Stimulated activated CD8-positive, alpha-beta memory T cell treated with anti-CD3 and anti-CD28 coated beads, Interleukin-12 subunit alpha, Interleukin-12 subunit beta, amount 100 ng/mL, for 24 hours (primary cell): ENCODE results near the gene RIPOR3.
"Not testable (repeated sequence)": the region's sequence is repeated elsewhere in the genome, so short reads cannot be mapped to it uniquely, and the experiment has no call there.

Experiments
- DNase-seq: peaks from one replicate; pipeline ENCODE4 v3.0.0-alpha.2; 2020; ENCODE audit errors: extremely low read depth

The RIPOR3 gene

GRCh38 chr20:50632236-50632635, 59.1 kb downstream of the RIPOR3 start:
- DNase-seq = no peak

GRCh38 chr20:50630578-50631263, 60.6 kb downstream of the RIPOR3 start:
- no peak for DNase-seq

GRCh38 chr20:50629670-50630045, 61.7 kb downstream of the RIPOR3 start:
- DNase-seq = no peak

- DNase-seq = no peak
These were observed 62.3 kb downstream of the RIPOR3 start for GRCh38 chr20:50628853-50629669.

- no peak for DNase-seq
These were observed 63.0 kb downstream of the RIPOR3 start for GRCh38 chr20:50628332-50628731.

- DNase-seq = no peak
These were observed 63.6 kb downstream of the RIPOR3 start for GRCh38 chr20:50627747-50628146.

- DNase-seq = no peak
These were observed 65.2 kb downstream of the RIPOR3 start for GRCh38 chr20:50625986-50626677.

- no peak for DNase-seq
These were observed 66.9 kb downstream of the RIPOR3 start for GRCh38 chr20:50624351-50625016.

- DNase-seq = no peak
These were observed 70.2 kb downstream of the RIPOR3 start for GRCh38 chr20:50621068-50621665.

GRCh38 chr20:50620459-50620858, 70.9 kb downstream of the RIPOR3 start:
- not testable (repeated sequence) for DNase-seq

GRCh38 chr20:50618537-50618936, 72.8 kb downstream of the RIPOR3 start:
- no peak for DNase-seq

GRCh38 chr20:50617022-50617421, 74.3 kb downstream of the RIPOR3 start:
- no peak for DNase-seq

GRCh38 chr20:50615407-50615806, 75.9 kb downstream of the RIPOR3 start:
- no peak for DNase-seq

- no peak for DNase-seq
These were observed 77.7 kb downstream of the RIPOR3 start for GRCh38 chr20:50613438-50614169.

- DNase-seq = no peak
These were observed 80.1 kb downstream of the RIPOR3 start for GRCh38 chr20:50611128-50611810.

GRCh38 chr20:50610212-50610718, 81.1 kb downstream of the RIPOR3 start:
- DNase-seq = no peak

- DNase-seq = no peak
These were observed 81.8 kb downstream of the RIPOR3 start for GRCh38 chr20:50609438-50609989.

- no peak for DNase-seq
These were observed 82.6 kb downstream of the RIPOR3 start for GRCh38 chr20:50608750-50609104.

- no peak for DNase-seq
These were observed 83.2 kb downstream of the RIPOR3 start for GRCh38 chr20:50607850-50608749.
